Hepatocyte (in vitro differentiated cells): ENCODE data around the gene TOGARAM2.

Experiments used
- EZH2 ChIP-seq: fragments of 200-600 bp; sonication (generic); IDR thresholded peaks from 2 replicates; pipeline ENCODE4 v1.6.1; 2016; ENCODE audit warnings: antibody characterized with exemption, mild to moderate bottlenecking, borderline replicate concordance
- EZH2phosphoT487 ChIP-seq: fragments of 200-600 bp; sonication (generic); IDR thresholded peaks from one replicate; pipeline ENCODE4 v1.6.1; 2018; ENCODE audit warnings: antibody characterized with exemption, mild to moderate bottlenecking, low read depth, moderate library complexity; ENCODE audit not compliant: unreplicated experiment, severe bottlenecking
- TF ChIP-seq, protein P1 (sequence below): fragments of 200-600 bp; sonication (generic); IDR thresholded peaks from 2 replicates; pipeline ENCODE4 v1.5.1; 2016; ENCODE audit warnings: antibody characterized with exemption, mild to moderate bottlenecking; ENCODE audit not compliant: poor library complexity

DNA sequence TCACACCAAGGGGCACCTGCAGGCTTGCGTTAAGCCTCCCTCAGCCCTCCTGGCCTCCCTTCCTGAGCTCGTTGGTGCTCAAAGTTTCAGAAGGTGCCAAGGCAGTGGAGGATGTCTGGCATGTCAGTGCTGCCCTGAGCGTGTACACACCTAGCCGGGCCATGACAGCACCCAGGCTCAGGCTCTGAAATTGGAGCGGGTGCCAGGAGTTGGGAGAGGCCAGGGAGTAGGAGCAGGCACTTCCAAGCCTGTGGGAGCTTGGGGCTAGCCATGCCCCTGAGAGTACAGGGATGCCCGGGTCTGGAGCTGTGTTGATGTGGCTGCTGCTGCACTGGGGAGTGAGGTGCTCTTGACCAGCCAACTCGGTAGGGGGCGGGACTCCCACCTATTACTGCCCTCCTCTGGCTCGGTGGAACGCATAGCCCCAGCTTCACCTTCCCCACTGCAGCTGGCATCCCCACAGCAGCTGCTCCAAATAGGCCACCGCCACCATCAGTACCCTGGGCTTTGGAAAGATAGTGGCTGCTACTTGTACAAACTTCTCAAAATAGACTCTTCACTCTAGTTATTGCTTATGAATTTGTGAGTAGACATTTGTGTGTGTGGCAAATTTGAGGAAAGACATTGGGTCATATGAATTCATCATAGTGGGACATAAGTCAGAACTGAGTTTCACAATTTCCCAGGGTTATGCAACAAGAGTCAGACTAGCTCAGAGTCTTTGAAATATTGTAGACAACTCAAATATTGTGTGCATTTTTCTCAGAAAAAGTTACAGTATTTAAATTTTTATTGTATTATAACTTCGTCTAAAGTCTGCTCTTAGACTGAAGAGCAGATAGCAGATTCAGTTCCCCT, 100.0 kb downstream of the TOGARAM2 start:
- TF ChIP-seq EZH2 (no peak), EZH2phosphoT487 (no peak)
- TF ChIP-seq, protein P1, sequence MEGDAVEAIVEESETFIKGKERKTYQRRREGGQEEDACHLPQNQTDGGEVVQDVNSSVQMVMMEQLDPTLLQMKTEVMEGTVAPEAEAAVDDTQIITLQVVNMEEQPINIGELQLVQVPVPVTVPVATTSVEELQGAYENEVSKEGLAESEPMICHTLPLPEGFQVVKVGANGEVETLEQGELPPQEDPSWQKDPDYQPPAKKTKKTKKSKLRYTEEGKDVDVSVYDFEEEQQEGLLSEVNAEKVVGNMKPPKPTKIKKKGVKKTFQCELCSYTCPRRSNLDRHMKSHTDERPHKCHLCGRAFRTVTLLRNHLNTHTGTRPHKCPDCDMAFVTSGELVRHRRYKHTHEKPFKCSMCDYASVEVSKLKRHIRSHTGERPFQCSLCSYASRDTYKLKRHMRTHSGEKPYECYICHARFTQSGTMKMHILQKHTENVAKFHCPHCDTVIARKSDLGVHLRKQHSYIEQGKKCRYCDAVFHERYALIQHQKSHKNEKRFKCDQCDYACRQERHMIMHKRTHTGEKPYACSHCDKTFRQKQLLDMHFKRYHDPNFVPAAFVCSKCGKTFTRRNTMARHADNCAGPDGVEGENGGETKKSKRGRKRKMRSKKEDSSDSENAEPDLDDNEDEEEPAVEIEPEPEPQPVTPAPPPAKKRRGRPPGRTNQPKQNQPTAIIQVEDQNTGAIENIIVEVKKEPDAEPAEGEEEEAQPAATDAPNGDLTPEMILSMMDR = no peak
